Suprapubic skin (tissue), 4 donors: ENCODE results near the gene OR2T6. TPM values are rescaled to one million over a fixed set of nuclear protein-coding genes. Genes with fewer than 3 reads are reported as not detected.

Source experiments
- DNase-seq, 2 donors: peaks; one replicate each; pipeline ENCODE4 v3.0.0-alpha.2; 2019; ENCODE audit warnings: low spot score in 2 of 2
- H3K27ac ChIP-seq: fragments of 200-600 bp; sonication (generic); one replicate; pipeline ENCODE4 v1.5.1; 2019
- H3K27me3 ChIP-seq: fragments of 200-600 bp; sonication (generic); one replicate; pipeline ENCODE4 v1.5.1; 2019
- H3K36me3 ChIP-seq: fragments of 200-600 bp; sonication (generic); one replicate; pipeline ENCODE4 v1.5.1; 2019
- H3K4me1 ChIP-seq: fragments of 200-600 bp; sonication (generic); one replicate; pipeline ENCODE4 v1.5.1; 2019
- H3K4me3 ChIP-seq: fragments of 200-600 bp; sonication (generic); one replicate; pipeline ENCODE4 v1.5.1; 2019; ENCODE audit warnings: mild to moderate bottlenecking
- H3K9me3 ChIP-seq: fragments of 200-600 bp; sonication (generic); one replicate; pipeline ENCODE4 v1.5.1; 2019
- CTCF ChIP-seq, 2 donors: fragments of 200-600 bp in 1 of 2; fragments of 450-650 bp in 1 of 2; sonication (generic) in 1 of 2; IDR thresholded peaks; one replicate each; pipeline ENCODE4 v1.5.1; 2016 to 2019; ENCODE audit warnings: antibody characterized with exemption in 2 of 2, mild to moderate bottlenecking in 1 of 2, moderate library complexity in 1 of 2
- EP300 ChIP-seq: sonication (generic); formaldehyde crosslinking; IDR thresholded peaks from one replicate; pipeline ENCODE4 v1.6.1; 2017; ENCODE audit warnings: antibody characterized with exemption
- POLR2A ChIP-seq, 2 donors: fragments of 450-650 bp; IDR thresholded peaks; one replicate each; pipeline ENCODE4 v1.6.1; 2017; ENCODE audit warnings: antibody characterized with exemption in 2 of 2, mild to moderate bottlenecking in 2 of 2, moderate library complexity in 2 of 2
- POLR2AphosphoS5 ChIP-seq, 3 donors: sonication (generic); formaldehyde crosslinking; IDR thresholded peaks; one replicate each; pipeline ENCODE4 v1.6.1; 2017; ENCODE audit warnings: antibody characterized with exemption in 3 of 3
- WGBS: methylation state at CpG from one replicate; pipeline ENCODE4 v1.1.5; 2018; 5-methylcytosine and 5-hydroxymethylcytosine counted together
- total RNA-seq, 4 donors: library from RNA; depleted of rRNA; stranded (reverse); fragments of >200 nt; gene quantifications; one replicate each; pipeline ENCODE4 v1.1.0, GENCODE V29; 2016

Gene OR2T6
- total RNA-seq, 4 donors from 2014 or later = not detected

- no peak for DNase-seq
- Histone ChIP-seq H3K36me3 (no peaks in the 10 kb centered on the region), H3K9me3 (no peaks in the 10 kb centered on the region), H3K27ac (no peak overlapping the region), H3K4me3 (no peak overlapping the region), H3K27me3 (no peaks in the 10 kb centered on the region), H3K4me1 (no peaks in the 10 kb centered on the region)
- TF ChIP-seq POLR2AphosphoS5 (IDR thresholded peaks at IDR 0.05) (no peak), POLR2A (IDR thresholded peaks at IDR 0.05) (no peak), CTCF (IDR thresholded peaks at IDR 0.05) (no peak), EP300 (no peak)
These were observed 8.9 kb upstream of the OR2T6 start for GRCh38 chr1:248366609-248367008.

GRCh38 chr1:248372394-248372793 is 3.2 kb upstream of the OR2T6 start:
- TF ChIP-seq CTCF (IDR thresholded peaks at IDR 0.05) (no peak), POLR2AphosphoS5 (IDR thresholded peaks at IDR 0.05) (no peak), EP300 (no peak), POLR2A (IDR thresholded peaks at IDR 0.05) (no peak)
- no peak for DNase-seq
- H3K9me3 ChIP-seq = no peaks in the 10 kb centered on the region
- no peak overlapping the region for H3K4me3 ChIP-seq
- H3K27ac ChIP-seq = no peak overlapping the region
- H3K36me3 ChIP-seq = no peaks in the 10 kb centered on the region
- H3K27me3 ChIP-seq = no peaks in the 10 kb centered on the region
- no peaks in the 10 kb centered on the region for H3K4me1 ChIP-seq
- WGBS = 82% methylated on average over 5 of the region's 5 CpGs

GRCh38 chr1:248373761-248374160 is 1.8 kb upstream of the OR2T6 start:
- Histone ChIP-seq H3K36me3 (no peaks in the 10 kb centered on the region), H3K27ac (no peak overlapping the region), H3K9me3 (no peaks in the 10 kb centered on the region), H3K4me3 (no peak overlapping the region), H3K27me3 (no peaks in the 10 kb centered on the region), H3K4me1 (no peaks in the 10 kb centered on the region)
- TF ChIP-seq POLR2A (IDR thresholded peaks at IDR 0.05) (no peak), POLR2AphosphoS5 (IDR thresholded peaks at IDR 0.05) (no peak), CTCF (IDR thresholded peaks at IDR 0.05) (no peak), EP300 (no peak)
- no peak for DNase-seq
- WGBS = 53% methylated on average over 4 of the region's 4 CpGs

GRCh38 chr1:248376916-248377315 is 1.4 kb downstream of the OR2T6 start:
- Histone ChIP-seq H3K27me3 (no peaks in the 10 kb centered on the region), H3K36me3 (no peaks in the 10 kb centered on the region), H3K27ac (no peak overlapping the region), H3K4me1 (no peaks in the 10 kb centered on the region), H3K4me3 (no peak overlapping the region), H3K9me3 (no peaks in the 10 kb centered on the region)
- no peak for DNase-seq
- TF ChIP-seq POLR2AphosphoS5 (IDR thresholded peaks at IDR 0.05) = no peak
- no peak for TF ChIP-seq EP300
- no peak for TF ChIP-seq POLR2A (IDR thresholded peaks at IDR 0.05)
- no peak for TF ChIP-seq CTCF (IDR thresholded peaks at IDR 0.05)
- 67% methylated on average over 3 of the region's 3 CpGs for WGBS

GRCh38 chr1:248380854-248381253 is 5.3 kb downstream of the OR2T6 start:
- no peak for DNase-seq
- no peaks in the 10 kb centered on the region for H3K27me3 ChIP-seq
- H3K4me1 ChIP-seq = no peaks in the 10 kb centered on the region
- no peak overlapping the region for H3K4me3 ChIP-seq
- H3K36me3 ChIP-seq = no peaks in the 10 kb centered on the region
- 92% methylated on average over 3 of the region's 3 CpGs for WGBS
- no peaks in the 10 kb centered on the region for H3K9me3 ChIP-seq
- TF ChIP-seq EP300 (no peak), POLR2A (IDR thresholded peaks at IDR 0.05) (no peak), POLR2AphosphoS5 (IDR thresholded peaks at IDR 0.05) (no peak), CTCF (IDR thresholded peaks at IDR 0.05) (no peak)
- H3K27ac ChIP-seq = no peak overlapping the region
